COR-L47 (cell line): ENCODE data around the gene HOXA7.

Experiments used
- DNase-seq: peaks from one replicate; lab custom pipeline; 2025; lab: John Stamatoyannopoulos, UW

Gene HOXA7

DNA sequence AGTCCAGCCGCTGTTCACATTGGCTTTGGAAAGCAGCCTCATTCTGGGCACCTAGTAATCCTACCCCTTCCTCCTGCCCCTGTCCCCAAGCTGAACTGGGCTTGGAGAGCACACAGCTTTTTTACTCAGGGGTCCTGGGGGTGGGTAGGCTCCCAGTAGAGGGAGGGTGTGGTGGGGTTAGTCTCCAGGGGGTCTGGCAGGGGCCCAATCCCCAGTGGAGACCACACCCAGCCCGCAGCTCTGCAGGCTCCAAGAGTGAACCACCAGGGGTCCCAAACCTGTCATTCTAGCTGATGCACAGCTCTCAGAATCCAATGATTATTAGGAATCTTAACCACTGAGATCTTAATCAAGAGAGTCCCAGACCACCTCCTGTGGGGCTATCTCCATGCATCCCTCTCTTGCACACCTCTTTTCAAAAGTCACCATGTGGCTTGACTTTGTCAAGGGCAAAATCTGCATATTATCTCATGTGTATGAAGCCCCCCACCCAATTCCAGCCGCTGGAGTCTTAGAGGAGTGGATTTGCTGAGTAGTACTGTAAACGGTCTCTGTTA is 25.9 kb upstream of the HOXA7 start:
- peak; percentile 18 for DNase-seq

DNA sequence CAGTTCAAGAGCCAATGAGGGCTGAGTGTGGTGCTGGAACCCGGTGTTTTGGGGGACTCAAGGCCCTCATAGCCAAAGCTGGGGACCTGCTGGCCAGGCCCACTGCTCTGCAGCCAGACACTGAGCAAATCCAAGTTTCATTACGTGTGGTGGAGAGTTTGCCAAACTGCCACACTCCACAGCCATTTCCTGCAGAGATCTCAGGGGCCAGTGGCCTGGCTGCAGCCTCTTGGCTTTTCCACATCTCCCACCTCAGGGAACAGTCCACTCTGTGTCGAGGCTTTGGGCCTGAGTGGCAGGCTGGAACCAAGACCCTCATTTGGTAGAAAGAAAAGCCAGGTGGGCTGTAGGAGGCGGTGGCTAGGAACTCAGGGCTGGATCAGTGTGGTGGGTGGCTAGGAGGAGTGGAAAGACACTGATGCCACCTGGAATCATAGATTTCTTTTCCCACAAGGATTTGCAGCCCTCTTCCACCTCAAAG is 25.4 kb upstream of the HOXA7 start:
- no peak for DNase-seq

DNA sequence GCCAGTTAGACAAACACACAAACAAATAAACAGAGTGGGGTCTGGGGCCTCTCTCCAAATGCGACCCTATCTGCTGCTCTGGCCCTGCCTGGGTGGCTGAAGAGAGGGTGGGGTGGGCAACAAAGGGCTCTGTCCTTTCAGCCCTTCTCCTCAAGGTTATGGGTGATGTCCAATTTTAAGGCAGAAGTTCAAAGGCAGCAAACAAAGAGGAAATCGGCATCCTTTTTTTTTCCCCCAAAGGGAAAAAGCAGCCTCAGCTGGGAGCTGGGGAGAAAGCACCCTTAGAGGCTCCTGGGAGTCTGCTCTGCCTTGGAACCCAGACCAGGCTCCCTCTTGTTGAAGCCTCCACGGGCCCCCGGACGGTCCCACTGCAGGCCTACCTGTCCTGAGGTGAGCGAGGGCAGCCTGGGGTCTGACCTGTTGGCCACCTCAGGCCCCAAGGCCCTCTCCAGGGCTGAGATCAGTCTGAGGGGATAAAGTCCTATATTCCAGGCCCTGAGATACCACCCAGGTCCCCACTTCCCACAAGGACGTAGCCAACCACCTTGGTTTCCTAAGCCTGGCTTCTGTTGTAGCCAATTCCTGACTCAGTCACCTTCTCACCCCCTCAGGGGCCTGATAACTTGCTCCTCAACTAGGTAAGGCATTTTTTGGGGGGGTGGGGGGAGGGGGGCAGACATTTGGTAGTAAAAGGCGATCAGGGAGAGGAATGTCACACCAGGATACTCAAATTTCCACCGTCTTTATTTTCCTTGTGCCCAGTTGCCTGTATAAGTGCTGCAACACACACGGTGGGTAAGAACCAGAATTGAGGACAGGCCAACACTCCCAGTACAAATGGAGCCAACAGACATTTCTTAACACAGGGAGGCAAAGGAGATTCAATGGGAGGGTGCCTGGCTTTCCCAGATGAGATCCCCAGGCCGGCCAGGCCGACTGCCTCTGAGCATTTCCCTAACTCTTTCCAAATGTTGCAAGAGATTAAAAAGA is 24.3 kb upstream of the HOXA7 start:
- no peak for DNase-seq

DNA sequence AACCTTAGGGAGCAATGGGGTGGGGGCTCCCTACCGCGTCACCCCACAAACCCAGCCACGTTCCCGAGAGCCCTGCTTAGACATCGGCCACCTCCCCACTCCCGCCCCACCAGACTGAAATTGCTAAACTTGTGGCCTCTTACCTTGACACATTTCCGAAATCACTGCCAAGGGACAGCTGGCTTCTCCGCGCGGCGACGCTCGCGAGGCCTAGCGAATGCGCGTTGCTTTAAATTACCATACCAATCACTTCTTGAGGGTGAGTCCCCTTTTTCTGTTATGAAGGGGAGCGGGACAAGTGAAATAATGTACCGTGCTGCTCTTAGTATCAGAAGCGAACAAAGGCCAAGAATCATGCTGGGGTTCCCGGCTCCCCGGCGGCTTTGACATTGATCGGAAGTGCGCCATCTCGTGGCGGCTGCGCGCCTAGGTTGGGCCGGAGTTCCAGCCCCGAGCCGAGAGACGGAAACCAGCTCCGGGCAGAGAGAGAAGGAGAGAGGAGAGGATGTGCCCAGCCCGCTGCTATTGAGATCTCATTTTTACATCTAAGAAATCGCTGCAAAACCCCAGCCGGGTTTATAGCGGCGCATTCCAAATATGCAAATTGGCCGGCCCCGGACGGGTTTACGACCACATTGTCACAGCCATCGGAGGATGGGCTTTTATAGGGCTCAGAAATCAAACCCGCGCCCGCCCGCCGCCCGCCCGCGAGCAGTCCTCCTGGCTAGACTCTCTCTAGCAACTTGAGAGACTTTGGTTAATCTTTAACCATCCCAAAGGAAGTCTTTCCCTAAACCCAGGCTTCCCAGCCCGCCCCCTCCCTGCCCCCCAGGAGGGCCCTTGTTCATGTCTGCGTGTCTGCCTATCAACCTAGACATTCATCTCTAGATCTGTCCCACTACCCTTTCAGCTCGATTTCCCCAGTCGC is 23.3 kb upstream of the HOXA7 start:
- DNase-seq: no peak

DNA sequence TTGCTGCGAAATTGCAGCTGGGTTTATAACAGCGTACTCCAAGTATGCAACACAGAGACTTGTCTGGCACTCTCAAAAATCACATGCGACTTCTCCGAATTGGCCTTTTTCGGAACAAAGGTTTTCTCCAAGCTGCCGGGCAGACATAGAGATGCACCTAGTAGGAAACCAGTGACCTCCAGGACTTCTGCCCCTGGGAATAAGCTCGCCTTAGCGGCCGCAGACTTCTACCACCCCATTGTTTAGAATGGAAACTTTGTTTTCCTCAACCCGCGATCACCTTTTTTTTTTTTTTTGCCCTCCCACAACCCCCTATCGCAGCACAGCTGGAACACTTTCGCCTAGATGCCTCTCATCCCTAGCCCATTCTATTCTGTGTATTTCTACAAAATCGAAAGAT is 22.6 kb upstream of the HOXA7 start:
- DNase-seq: no peak

DNA sequence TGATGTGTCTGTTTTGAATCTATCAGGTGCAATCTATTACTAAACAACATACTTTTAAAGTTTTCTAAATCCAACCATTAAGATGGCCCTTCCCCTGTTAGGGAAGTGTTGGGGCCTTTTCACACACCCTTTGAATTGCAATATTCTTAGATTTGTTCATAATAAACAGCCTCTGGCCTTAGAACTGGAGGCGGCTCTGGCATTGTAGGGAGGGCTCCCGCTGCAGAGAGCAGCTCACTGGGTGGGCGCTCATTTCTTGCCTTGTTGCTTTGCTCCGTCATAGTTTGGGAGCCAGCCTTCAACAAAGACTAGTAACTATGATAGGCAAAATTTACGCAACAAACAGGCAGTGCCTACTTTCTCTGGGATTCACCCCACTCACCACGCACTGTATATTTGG is 21.9 kb upstream of the HOXA7 start:
- no peak for DNase-seq

DNA sequence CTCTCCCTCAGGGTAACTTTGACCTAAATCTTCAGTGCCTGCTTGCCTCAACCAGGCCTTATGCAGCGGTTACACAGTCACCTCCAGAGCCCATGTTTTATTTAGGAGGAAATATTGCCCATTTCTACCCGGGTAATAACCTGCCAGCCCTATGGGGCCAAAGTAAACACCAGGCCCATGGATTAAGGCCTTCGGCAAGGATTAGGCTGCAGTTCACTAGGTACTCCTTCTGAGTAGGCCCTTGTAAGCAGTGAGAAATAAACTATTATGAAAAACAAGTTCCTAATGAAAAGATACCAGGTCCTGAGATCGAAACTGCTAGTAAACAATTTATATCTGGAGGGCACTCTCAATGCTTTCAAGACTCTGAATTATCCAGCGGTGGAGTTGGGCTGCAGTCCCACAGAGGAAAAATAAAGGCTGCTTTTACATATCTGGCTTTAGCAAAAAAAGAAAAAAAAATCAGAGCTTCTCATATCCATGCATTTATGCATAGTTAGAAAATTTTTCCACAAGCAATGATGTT is 21.4 kb upstream of the HOXA7 start:
- no peak for DNase-seq

DNA sequence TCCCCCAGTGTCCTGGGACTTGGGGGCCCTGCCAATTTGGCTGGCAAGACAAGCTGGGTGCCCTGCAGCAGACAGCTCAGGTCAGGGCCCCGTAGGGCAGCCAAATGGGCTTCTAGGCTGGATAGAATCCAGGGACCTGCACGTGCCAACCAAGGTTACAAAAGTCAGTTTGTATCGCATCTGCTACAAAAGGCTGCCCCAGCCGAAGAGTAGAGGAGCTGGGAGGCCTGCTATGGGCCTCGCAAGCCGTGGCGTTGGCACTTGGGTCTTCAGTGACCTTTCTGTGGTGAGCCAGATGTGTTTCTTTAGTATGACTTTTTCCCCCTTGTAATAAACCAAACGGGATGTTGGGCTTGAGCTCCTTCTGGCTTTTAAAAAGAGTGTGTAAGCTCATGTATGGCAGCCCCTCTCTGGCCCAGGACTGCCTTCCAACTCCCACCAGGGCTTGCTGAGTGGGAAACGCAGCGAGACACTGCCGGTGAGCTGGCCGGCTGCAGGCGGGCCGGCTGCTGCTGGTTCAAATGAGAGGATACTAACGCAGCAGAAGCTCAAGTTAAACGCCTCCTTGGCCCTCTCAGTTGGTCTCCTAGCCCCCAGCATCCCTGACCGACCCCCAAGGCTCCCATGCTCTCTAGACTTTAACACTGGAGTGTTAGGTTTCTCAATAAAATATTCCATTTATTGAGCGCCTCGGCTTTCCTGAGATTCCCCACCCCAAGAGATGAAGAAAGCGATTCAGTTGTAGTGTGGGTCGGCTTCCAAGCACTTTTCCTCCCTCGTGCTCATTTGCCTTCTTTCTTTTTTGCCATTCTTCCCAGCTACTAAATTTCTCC is 20.7 kb upstream of the HOXA7 start:
- no peak for DNase-seq

DNA sequence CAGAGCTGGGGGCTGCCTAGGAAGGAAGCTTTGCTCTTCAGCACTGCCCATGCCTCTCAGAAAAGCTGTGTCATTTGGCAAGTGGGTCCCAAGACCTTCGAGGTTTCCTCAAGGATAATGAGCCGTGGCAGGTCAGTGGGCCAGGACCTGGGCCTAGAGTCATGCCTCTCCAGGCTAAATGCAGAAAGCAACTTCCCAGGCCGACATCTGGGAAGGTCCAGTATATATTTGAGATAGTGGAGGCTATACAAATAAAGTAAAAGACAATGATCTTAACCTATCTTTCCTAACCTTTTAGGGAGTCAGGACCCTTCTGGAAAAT is 20.0 kb upstream of the HOXA7 start:
- DNase-seq: no peak

DNA sequence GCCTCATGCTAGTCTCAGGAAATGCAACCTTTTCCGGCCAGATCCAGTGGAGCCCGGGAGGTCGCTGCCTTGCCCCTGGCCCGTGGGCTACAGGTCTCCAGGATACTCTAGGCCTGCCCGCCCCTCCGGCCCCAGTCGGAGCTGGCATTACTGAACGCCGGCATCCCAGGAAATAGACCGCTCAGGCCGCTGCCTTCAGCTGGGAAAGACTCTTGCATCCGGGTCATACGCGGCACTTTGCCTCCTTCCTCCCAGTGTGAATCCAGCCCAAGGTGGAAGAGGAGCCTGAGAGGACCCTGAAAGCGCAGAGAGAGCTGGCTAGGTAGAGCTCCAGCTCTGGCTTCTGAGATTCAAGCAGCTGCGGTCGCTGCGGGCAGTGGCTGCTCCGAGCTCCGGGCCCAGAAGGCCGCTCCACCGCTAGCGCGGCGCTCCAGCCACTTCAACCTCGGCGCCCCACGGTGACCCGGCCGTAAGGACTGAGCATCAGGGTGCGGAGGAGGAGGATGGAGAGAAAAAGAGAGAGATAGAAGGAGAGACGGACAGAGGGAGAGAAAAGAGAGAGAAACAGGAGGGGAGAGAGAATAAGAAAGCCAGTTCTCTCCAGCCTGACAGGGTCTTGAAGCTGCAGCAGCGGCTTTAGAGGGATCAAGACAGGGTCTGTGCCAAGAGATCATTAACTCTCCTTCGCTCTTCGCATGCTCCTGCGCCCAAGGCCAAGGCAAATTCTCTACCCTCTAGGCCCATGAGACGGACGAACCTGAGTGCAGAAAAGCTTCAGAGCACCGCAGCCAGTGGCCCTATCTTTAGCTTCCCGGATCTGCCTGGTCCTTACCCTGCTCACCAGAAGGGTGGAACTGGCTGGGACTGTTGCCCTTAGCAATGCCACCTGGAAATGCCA is 19.4 kb upstream of the HOXA7 start:
- DNase-seq: no peak

DNA sequence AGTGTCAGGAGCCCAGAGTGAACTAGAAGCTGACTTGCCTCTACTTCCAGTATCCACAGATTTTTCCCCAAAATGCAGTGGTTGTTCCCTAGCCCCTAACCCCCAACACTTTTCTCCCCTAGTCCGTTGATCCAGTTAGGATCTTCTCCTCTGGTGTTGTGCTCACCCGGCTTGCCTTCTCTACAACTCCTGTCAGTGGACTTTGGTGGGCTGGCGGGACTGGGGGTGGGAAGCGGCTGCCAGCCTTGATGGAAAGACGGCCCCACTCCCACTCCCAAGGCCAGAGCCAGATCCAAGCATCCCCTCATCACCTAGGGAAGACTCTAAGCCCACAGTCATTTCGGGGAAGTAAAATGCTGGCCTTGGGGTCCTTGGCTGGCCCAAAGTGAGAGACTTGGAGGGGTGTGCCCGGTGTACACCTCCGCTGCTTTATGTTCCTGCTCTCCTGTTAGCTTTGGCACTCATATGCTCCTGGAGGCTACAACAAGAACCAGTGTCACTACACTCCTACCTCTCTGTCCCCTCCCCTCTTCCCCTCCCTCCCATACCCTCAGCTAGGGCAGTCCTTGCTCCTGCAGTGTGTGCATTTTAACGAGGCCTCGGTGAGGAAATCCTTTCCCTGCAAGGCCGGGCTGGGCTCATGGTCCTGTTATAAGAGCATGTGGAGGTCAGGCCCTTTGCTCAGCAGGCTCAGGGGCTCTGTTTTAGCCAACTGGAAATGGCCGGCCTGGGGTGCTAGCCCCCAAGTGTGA is 18.6 kb upstream of the HOXA7 start:
- DNase-seq: no peak

DNA sequence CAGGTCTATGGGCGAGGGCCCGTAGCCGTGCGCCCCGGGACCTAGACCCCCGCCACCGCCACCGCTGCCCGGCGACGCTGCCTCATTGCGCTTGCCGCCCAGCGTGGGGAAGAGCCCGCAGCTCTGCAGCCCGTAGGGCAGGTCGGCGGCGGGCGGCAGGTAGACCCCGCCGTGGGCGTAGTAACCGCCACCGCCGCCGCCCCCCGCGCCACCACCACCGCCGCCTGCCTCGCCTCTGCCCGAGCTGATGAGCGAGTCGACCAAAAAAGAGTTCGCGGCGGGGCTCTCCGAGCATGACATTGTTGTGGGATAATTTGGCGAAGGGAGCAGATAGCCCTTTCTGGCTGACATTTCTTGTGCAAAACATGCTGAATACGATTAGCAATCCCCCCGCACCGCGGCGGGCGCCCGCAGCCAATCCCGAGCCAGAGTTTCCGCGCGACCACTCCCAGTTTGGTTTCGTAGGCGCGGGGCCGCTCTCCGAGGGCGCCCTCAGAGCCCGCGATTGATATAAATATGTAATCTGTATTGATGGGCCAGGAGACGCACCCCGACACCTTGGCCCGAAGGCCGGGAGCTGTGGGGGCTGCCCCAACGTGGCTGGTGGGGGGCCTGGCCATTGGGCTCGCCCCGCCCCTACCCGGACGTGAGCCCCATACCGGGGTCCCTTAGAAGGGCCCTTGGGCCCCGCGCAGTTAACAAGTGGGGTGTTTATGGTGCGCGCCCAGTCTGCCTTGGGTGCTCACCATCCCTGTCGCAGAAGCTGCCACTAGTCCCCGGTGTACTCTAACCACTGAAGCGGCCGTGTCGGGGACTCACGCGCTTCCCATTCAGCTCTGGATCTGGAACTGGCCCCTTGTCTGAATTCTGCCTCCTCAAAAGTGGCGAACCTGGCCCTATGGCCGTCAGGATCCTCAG is 17.7 kb upstream of the HOXA7 start, which contains the start of gene HOXA10:
TSS of gene HOXA10 (minus strand) at position 365 of the 918 bp plus-strand sequence. CDS start at position 351, 14 bp downstream.
- peak; percentile 36 for DNase-seq

DNA sequence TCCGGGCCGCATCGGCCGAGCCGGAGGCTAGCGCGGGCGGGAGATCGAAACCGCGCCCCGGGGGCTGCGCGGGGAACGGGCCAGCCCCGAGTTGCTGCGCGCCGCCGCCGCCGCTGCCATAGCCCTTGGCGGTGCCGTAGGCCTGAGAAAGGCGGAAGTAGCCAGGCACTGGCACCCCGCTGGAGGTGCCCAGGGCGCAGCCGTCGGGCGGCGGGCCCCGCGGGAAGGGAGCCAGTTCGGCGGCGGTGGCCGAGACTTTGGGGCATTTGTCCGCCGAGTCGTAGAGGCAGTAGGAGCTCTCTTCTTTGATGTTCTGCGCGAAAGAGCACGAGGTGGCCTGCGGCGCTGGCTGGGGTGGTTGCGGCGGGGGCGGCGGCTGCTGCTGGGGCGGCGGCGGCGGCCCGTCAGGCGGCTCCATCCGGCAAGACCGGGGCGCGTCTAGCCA is 17.1 kb upstream of the HOXA7 start:
- DNase-seq: peak; percentile 64

DNA sequence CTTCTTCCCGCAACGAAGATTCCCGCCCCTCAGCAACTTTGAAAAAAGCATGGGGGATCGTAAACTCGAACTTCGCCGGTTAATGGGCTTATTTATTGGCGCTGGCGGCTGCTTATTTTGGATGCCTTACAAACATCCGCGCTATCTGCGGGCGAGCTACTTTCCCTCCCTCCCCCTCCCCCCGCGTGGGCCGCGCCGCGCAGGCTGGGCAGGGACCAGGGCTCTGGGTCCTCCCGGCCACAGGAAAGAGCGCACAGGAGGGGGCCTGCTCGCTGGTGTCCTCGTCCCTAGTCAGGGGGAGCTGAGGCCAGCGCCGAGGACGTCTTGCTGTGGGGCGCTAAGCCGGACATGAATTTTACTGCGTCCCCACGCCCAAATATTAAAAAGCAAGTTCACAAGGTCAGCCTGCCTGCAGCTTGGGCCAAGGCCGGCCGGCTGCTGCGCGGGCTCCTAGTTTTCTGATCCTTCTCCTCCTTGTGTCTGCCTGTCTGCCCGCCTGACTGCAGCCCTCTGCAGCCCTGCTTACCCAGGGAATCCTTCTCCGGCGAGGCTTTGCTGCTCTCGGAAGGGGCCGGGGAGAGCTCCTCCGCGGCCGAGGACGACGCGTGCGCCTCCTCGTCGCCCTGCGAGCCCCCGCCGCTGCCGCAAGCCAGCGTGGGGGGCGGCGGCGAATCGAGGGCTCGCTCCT is 16.5 kb upstream of the HOXA7 start:
- peak; percentile 74 for DNase-seq

DNA sequence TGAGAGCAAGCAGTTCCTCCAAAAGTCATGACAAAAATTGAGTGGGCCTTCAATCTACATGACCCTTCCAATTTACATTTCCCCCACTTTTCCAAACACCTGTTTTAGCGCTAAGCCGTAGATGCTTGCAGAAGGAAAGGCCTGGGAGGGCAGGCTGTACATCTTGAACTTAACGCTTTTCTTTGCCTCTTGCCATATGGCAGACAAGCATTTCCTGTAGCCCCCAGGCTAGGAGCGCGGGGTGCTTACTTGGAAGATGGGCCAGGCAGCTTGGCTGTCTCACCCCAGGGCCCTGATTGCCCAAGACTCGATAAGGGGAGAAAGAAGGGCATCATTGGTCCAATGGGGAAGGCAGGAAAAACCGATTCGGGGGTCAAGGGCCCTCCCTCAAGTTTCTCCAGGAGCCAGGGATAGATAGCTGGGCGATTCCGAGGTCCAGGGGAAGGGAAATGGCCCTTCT is 15.9 kb upstream of the HOXA7 start:
- DNase-seq: no peak

DNA sequence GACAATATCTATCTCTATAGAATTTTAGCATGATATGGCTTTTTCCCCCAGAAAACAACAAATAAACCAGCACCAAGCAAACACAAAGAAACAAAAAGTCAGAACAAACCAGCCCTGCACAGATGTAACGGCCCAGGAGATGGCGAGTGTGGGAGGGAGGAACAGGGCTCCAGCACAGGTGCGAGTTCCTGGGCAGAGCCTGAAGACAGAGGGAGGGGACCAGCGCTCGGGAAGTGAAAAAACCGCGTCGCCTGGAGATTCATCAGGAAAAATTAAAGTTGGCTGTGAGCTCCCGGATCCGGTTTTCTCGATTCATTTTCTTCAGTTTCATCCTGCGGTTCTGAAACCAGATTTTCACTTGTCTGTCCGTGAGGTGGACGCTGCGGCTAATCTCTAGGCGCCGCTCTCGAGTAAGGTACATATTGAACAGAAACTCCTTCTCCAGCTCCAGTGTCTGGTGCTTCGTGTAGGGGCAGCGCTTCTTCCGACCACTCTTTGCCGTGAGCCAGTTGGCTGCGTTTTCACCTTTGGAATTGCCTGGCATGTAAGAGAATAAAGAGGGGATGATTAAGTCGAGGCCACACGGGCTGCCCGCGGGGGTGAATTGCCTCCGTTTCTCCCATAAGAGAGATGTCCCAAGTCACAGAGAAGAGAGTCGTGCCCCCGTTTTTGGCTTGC is 15.3 kb upstream of the HOXA7 start:
- DNase-seq: peak; percentile 50

DNA sequence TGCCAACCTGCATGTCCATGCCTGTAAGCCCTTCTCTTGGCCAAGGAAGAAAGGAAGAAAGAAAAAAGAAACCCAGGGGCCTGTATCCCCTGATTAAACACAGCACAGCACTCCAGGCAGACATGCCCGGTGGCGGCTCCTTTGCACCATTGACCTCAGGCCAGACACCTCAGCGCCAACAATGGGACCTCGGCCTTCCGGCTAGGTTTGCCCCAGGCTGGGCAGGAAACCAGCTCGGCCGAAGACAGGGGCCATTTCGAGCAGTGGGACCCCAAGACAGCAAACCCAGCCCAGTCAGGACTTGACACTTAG is 14.8 kb upstream of the HOXA7 start:
- no peak for DNase-seq
